SK-N-SH treated with all-trans-retinoic acid at 6 μM for 48 hours (cell line): ENCODE data around the gene KIFAP3.

Source experiments
- BACH2 ChIP-seq: fragments of 250-450 bp; sonication (Bioruptor Pico); IDR thresholded peaks from 2 replicates; pipeline ENCODE4 v1.9.0; 2021; ENCODE audit warnings: mild to moderate bottlenecking, borderline replicate concordance
- CSRNP3 ChIP-seq: fragments of 250-450 bp; sonication (Bioruptor Pico); IDR thresholded peaks from 2 replicates; pipeline ENCODE4 v1.5.1; 2021; ENCODE audit warnings: mild to moderate bottlenecking, moderate library complexity
- ISL1 ChIP-seq: fragments of 250-450 bp; sonication (Bioruptor Pico); IDR thresholded peaks from 2 replicates; pipeline ENCODE4 v2.1.2; 2022; ENCODE audit warnings: mild to moderate bottlenecking, moderate library complexity
- POU6F1 ChIP-seq: fragments of 250-450 bp; sonication (Bioruptor Pico); IDR thresholded peaks from 2 replicates; pipeline ENCODE4 v1.8.0; 2021; ENCODE audit warnings: low read depth, mild to moderate bottlenecking, moderate library complexity, borderline replicate concordance
- TSHZ2 ChIP-seq: fragments of 250-450 bp; sonication (Bioruptor Pico); IDR thresholded peaks from 2 replicates; pipeline ENCODE4 v1.5.0; 2020; ENCODE audit warnings: mild to moderate bottlenecking, moderate library complexity
- ZFP3 ChIP-seq: fragments of 250-450 bp; sonication (Bioruptor Pico); IDR thresholded peaks from 2 replicates; pipeline ENCODE4 v1.5.0; 2020; ENCODE audit warnings: mild to moderate bottlenecking, moderate library complexity
- ZFP30 ChIP-seq: fragments of 450-650 bp; formaldehyde crosslinking; IDR thresholded peaks from 2 replicates; pipeline ENCODE4 v1.5.0; 2022; ENCODE audit warnings: mild to moderate bottlenecking, moderate library complexity
- ZNF70 ChIP-seq: fragments of 450-650 bp; formaldehyde crosslinking; IDR thresholded peaks from 2 replicates; pipeline ENCODE4 v1.5.0; 2020; ENCODE audit warnings: mild to moderate bottlenecking, moderate library complexity

GRCh38 chr1:169945181-169945580 is 129.3 kb downstream of the KIFAP3 start:
- TF ChIP-seq BACH2 (no peak), ZFP30 (CRISPR knock-in tag) (no peak), TSHZ2 (CRISPR knock-in tag) (no peak), ZNF70 (CRISPR knock-in tag) (no peak), ZFP3 (CRISPR knock-in tag) (no peak), CSRNP3 (CRISPR knock-in tag) (no peak), ISL1 (CRISPR knock-in tag) (no peak), POU6F1 (CRISPR knock-in tag) (no peak)
